ENCODE data around the gene PIGR. TPM values are rescaled to one million over a fixed set of nuclear protein-coding genes. Genes with fewer than 3 reads are reported as not detected.
A peak's percentile ranks its signal among the peaks of the same experiment; 100 is the strongest.

The PIGR gene, protein sequence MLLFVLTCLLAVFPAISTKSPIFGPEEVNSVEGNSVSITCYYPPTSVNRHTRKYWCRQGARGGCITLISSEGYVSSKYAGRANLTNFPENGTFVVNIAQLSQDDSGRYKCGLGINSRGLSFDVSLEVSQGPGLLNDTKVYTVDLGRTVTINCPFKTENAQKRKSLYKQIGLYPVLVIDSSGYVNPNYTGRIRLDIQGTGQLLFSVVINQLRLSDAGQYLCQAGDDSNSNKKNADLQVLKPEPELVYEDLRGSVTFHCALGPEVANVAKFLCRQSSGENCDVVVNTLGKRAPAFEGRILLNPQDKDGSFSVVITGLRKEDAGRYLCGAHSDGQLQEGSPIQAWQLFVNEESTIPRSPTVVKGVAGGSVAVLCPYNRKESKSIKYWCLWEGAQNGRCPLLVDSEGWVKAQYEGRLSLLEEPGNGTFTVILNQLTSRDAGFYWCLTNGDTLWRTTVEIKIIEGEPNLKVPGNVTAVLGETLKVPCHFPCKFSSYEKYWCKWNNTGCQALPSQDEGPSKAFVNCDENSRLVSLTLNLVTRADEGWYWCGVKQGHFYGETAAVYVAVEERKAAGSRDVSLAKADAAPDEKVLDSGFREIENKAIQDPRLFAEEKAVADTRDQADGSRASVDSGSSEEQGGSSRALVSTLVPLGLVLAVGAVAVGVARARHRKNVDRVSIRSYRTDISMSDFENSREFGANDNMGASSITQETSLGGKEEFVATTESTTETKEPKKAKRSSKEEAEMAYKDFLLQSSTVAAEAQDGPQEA
- polyA plus RNA-seq (ENCODE audit: low read depth in 6 of 6), result under 1 TPM; 0.05 to 0.84 (median 0.64) TPM

- no peak for ATAC-seq (ENCODE audit: low read depth in 2 of 2)
- peaks cover 15 to 29% (median 20%) of the 10 kb centered on the region in 3 donors for H3K27me3 Mint-ChIP-seq
- DNase-seq, result no peak
- peaks cover 7 to 13% (median 8%) of the 10 kb centered on the region in 3 donors for H3K4me1 Mint-ChIP-seq
- no peaks in the 10 kb centered on the region for H3K36me3 Mint-ChIP-seq
- H3K9me3 Mint-ChIP-seq, result peaks cover 0 to 7% (median 0%) of the 10 kb centered on the region in 7 donors
- peak within 1 kb of the TSS in 3 of 6 donors; percentile 47 to 83 (median 55) for H3K27ac Mint-ChIP-seq
- peak within 1 kb of the TSS in 2 of 8 donors; percentile 47 to 69 for H3K4me3 Mint-ChIP-seq
Observed at GRCh38 chr1:206946261-206946660, at the start of gene PIGR. PIGR (minus strand) TSS chr1:206946466; CDS start chr1:206940531, 5,935 bp downstream.

GRCh38 chr1:206992790-206993189 lies 46.5 kb upstream of the PIGR start:
- no peaks in the 10 kb centered on the region for H3K9me3 Mint-ChIP-seq
- ATAC-seq (ENCODE audit: low read depth in 2 of 2) (no peak), DNase-seq (no peak)
- H3K27me3 Mint-ChIP-seq, result peaks cover 6 to 44% (median 25%) of the 10 kb centered on the region in 3 donors
- H3K4me3 Mint-ChIP-seq, result no peak overlapping the region
- H3K36me3 Mint-ChIP-seq, result no peaks in the 10 kb centered on the region
- no peak overlapping the region for H3K27ac Mint-ChIP-seq
- H3K4me1 Mint-ChIP-seq, result no peaks in the 10 kb centered on the region

- no peaks in the 10 kb centered on the region for H3K4me1 Mint-ChIP-seq
- H3K4me3 Mint-ChIP-seq, result no peak overlapping the region
- H3K36me3 Mint-ChIP-seq, result no peaks in the 10 kb centered on the region
- no peak for ATAC-seq (ENCODE audit: low read depth in 2 of 2)
- no peak overlapping the region for H3K27ac Mint-ChIP-seq
- no peaks in the 10 kb centered on the region for H3K9me3 Mint-ChIP-seq
- H3K27me3 Mint-ChIP-seq, result peaks cover 15 to 55% (median 36%) of the 10 kb centered on the region in 3 donors
- no peak for DNase-seq
Observed at GRCh38 chr1:206987873-206988272, 41.6 kb upstream of the PIGR start.

DNA sequence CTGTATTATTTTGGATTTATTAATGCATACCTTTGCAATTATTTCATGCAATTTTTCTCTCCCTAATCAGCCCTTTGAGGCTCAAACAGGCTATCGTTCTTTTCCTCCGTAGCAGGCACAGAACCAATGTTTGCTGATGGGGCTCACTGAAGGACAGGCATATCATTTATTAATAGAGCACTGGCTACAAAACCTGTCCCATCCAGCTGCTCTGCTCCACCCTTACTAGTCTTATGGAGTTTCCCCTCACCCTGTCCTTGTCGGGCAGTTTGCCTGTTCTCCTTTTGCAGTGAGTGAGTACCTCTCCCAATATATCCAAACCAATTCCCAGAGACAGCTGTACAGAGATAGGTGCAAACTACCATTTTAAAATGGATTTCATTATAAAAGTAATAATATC lies 40.6 kb upstream of the PIGR start:
- peaks cover 14 to 45% (median 26%) of the 10 kb centered on the region in 3 donors for H3K27me3 Mint-ChIP-seq

DNA sequence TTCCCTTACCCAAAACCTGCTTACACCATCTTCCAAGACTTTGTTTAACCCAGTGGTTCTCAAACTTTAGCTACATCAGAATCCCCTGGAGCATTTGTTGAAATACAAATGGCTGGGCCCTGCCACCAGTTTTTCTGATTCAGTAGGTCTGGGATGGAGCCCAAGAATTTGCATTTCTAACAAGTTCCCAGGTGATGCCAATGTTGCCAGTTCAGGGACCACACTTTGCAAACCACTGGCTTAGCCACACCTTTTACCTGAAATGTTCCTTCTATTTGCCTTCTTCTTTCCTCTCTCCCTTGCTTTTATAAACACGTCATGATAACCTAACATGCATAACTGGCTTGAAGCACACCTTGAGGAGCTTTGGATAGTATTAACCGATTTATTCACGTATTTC lies 40.1 kb upstream of the PIGR start:
- H3K27me3 Mint-ChIP-seq, result peaks cover 9 to 41% (median 22%) of the 10 kb centered on the region in 3 donors
- ATAC-seq (ENCODE audit: low read depth in 2 of 2), result no peak
- peaks cover 0 to 3% (median 0%) of the 10 kb centered on the region in 3 donors for H3K4me1 Mint-ChIP-seq
- H3K36me3 Mint-ChIP-seq, result no peaks in the 10 kb centered on the region
- no peak overlapping the region for H3K4me3 Mint-ChIP-seq
- H3K27ac Mint-ChIP-seq, result no peak overlapping the region
- DNase-seq, result no peak
- H3K9me3 Mint-ChIP-seq, result no peaks in the 10 kb centered on the region

More for the DNA sequence above, 40.6 kb upstream of the PIGR start:
- Mint-ChIP-seq H3K9me3 (no peaks in the 10 kb centered on the region), H3K36me3 (no peaks in the 10 kb centered on the region), H3K4me3 (no peak overlapping the region), H3K4me1 (peaks cover 0 to 3% (median 0%) of the 10 kb centered on the region in 3 donors), H3K27ac (no peak overlapping the region)
- ATAC-seq (ENCODE audit: low read depth in 2 of 2) (no peak), DNase-seq (no peak)

- Mint-ChIP-seq H3K36me3 (no peaks in the 10 kb centered on the region), H3K9me3 (no peaks in the 10 kb centered on the region), H3K4me3 (no peak overlapping the region), H3K27me3 (peaks cover 9 to 38% (median 20%) of the 10 kb centered on the region in 3 donors), H3K4me1 (peaks cover 0 to 3% (median 0%) of the 10 kb centered on the region in 3 donors), H3K27ac (no peak overlapping the region)
- ATAC-seq (ENCODE audit: low read depth in 2 of 2) (no peak), DNase-seq (no peak)
Observed at GRCh38 chr1:206985162-206985749, 39.0 kb upstream of the PIGR start.

- Mint-ChIP-seq H3K4me3 (no peak overlapping the region), H3K9me3 (no peaks in the 10 kb centered on the region), H3K27ac (no peak overlapping the region), H3K36me3 (no peaks in the 10 kb centered on the region), H3K4me1 (peaks cover 0 to 3% (median 3%) of the 10 kb centered on the region in 3 donors), H3K27me3 (peaks cover 9 to 26% (median 14%) of the 10 kb centered on the region in 3 donors)
- ATAC-seq (ENCODE audit: low read depth in 2 of 2) (peak; percentile 79 to 88), DNase-seq (peak; percentile 60)
Observed at GRCh38 chr1:206982216-206982615, 36.0 kb upstream of the PIGR start.

- Mint-ChIP-seq H3K4me1 (peaks cover 0 to 3% (median 3%) of the 10 kb centered on the region in 3 donors), H3K9me3 (no peaks in the 10 kb centered on the region), H3K36me3 (no peaks in the 10 kb centered on the region), H3K4me3 (no peak overlapping the region), H3K27me3 (peaks cover 0 to 9% (median 6%) of the 10 kb centered on the region in 3 donors), H3K27ac (no peak overlapping the region)
- ATAC-seq (ENCODE audit: low read depth in 2 of 2) (no peak), DNase-seq (no peak)
Observed at GRCh38 chr1:206979379-206980043, 33.2 kb upstream of the PIGR start.

- Mint-ChIP-seq H3K4me1 (peaks cover 0 to 3% (median 3%) of the 10 kb centered on the region in 3 donors), H3K36me3 (no peaks in the 10 kb centered on the region), H3K27me3 (peaks cover 0 to 4% (median 1%) of the 10 kb centered on the region in 3 donors), H3K9me3 (no peaks in the 10 kb centered on the region), H3K27ac (no peak overlapping the region), H3K4me3 (no peak overlapping the region)
- DNase-seq (no peak), ATAC-seq (ENCODE audit: low read depth in 2 of 2) (no peak)
Observed at GRCh38 chr1:206978259-206978658, 32.0 kb upstream of the PIGR start.

DNA sequence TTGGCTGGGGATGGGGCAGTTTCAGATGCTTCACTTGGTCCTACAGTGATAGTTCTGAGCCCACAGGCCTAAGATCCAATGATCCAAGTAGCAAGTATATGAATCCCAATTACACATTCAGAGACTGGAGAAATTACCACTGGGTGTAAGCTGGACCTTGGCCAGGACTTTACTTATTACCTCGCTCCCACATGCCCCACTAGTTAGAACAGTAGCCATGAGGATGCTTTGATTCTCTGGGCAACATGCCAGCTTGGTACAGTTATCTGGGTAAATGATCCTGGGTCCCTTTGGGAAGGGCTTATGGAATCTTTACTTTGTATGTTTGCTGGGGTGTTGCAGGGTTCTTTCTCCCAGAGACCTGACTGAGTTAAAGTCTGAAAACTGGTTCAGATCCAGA lies 29.0 kb upstream of the PIGR start:
- DNase-seq, result no peak
- no peak for ATAC-seq (ENCODE audit: low read depth in 2 of 2)
- Mint-ChIP-seq H3K27ac (no peak overlapping the region), H3K36me3 (no peaks in the 10 kb centered on the region), H3K4me3 (no peak overlapping the region), H3K27me3 (peaks cover 5 to 13% (median 11%) of the 10 kb centered on the region in 3 donors), H3K4me1 (peaks cover 0 to 8% (median 6%) of the 10 kb centered on the region in 3 donors), H3K9me3 (no peaks in the 10 kb centered on the region)

- Mint-ChIP-seq H3K36me3 (no peaks in the 10 kb centered on the region), H3K9me3 (no peaks in the 10 kb centered on the region), H3K4me3 (no peak overlapping the region), H3K27ac (no peak overlapping the region), H3K4me1 (peaks cover 0 to 8% (median 3%) of the 10 kb centered on the region in 3 donors), H3K27me3 (peaks cover 5 to 21% (median 17%) of the 10 kb centered on the region in 3 donors)
- no peak for ATAC-seq (ENCODE audit: low read depth in 2 of 2)
- DNase-seq, result no peak
Observed at GRCh38 chr1:206974140-206974539, 27.9 kb upstream of the PIGR start.

GRCh38 chr1:206972728-206973127 lies 26.5 kb upstream of the PIGR start:
- ATAC-seq (ENCODE audit: low read depth in 2 of 2), result no peak
- no peak overlapping the region for H3K4me3 Mint-ChIP-seq
- no peak overlapping the region for H3K27ac Mint-ChIP-seq
- H3K4me1 Mint-ChIP-seq, result peaks cover 2 to 16% (median 9%) of the 10 kb centered on the region in 3 donors
- H3K27me3 Mint-ChIP-seq, result peaks cover 5 to 21% (median 17%) of the 10 kb centered on the region in 3 donors
- H3K36me3 Mint-ChIP-seq, result no peaks in the 10 kb centered on the region
- H3K9me3 Mint-ChIP-seq, result no peaks in the 10 kb centered on the region
- DNase-seq, result no peak

All from naive B cell (primary cell).